HFF-Myc (cell line): ENCODE measurements around the gene STAB2.

Experiments
- DNase-seq: peaks from one replicate; pipeline ENCODE4 v3.0.0-alpha.2; 2011; ENCODE audit warnings: low read depth; ENCODE audit errors: extremely low read depth
- H3K4me3 ChIP-seq: replicated peaks from 2 replicates; pipeline ENCODE4 v1.5.1; 2011; ENCODE audit warnings: low read depth, mild to moderate bottlenecking, control low read depth, low read length
- TF ChIP-seq, protein P1 (sequence below): IDR thresholded peaks from 2 replicates; pipeline ENCODE4 v1.5.1; 2012; ENCODE audit warnings: mild to moderate bottlenecking, low read depth, low read length, control low read depth; ENCODE audit errors: missing control alignments

Gene STAB2

DNA sequence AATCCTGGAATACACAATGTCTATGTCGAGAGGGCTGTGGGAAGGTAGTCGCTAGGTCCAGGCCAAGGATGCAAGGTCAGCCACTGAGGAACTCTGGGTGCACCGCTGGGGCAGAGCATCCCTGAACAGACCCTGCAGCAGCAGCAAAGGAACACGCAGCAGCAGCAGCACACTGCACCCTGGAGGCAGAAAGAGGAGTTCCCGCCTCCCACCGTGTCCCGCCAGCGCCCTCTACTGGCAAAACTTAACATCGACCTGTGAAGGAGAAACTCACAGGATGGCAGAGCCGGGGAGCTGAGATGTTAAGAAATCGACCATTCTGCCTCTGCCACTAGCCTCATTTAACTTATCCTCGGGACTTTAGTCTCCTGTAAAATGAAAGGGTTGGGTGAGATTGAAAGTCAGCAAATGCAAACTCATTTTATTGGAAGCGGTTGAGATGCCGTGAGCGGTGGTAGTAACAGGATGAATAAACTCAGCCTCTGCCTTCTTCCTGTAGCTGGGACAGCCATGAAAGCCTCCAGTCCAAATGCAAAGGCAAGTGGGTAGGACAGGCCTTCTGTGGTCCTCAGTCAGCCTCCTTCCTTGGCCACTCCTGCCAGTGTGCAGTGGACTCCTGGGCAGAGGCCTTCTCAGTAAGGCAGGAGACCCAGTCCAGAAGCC lies 45.6 kb downstream of the STAB2 start:
- peak; percentile 32 for DNase-seq
- no peak overlapping the region for H3K4me3 ChIP-seq
- TF ChIP-seq, protein P1, sequence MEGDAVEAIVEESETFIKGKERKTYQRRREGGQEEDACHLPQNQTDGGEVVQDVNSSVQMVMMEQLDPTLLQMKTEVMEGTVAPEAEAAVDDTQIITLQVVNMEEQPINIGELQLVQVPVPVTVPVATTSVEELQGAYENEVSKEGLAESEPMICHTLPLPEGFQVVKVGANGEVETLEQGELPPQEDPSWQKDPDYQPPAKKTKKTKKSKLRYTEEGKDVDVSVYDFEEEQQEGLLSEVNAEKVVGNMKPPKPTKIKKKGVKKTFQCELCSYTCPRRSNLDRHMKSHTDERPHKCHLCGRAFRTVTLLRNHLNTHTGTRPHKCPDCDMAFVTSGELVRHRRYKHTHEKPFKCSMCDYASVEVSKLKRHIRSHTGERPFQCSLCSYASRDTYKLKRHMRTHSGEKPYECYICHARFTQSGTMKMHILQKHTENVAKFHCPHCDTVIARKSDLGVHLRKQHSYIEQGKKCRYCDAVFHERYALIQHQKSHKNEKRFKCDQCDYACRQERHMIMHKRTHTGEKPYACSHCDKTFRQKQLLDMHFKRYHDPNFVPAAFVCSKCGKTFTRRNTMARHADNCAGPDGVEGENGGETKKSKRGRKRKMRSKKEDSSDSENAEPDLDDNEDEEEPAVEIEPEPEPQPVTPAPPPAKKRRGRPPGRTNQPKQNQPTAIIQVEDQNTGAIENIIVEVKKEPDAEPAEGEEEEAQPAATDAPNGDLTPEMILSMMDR: peak; percentile 99

DNA sequence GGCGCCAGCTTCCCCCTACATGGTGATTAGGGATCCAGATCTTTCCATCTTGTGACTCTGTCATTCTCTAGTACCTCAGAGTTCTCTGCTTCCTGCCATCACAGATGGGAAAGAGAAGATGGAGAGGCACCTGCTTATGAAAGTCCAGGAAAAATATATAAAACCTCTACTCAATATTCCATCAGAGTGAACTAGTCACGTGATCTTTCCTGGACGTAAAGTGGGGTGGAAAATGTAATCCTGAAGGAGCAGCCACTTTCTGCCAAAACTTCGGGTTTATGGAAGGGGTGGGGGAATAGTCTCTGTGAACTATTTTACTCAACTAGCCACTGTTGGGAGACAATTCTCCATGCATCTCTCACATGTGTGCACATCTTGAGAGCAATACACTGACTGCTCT lies 47.7 kb downstream of the STAB2 start:
- TF ChIP-seq, protein P1: no peak
- no peak overlapping the region for H3K4me3 ChIP-seq
- no peak for DNase-seq

DNA sequence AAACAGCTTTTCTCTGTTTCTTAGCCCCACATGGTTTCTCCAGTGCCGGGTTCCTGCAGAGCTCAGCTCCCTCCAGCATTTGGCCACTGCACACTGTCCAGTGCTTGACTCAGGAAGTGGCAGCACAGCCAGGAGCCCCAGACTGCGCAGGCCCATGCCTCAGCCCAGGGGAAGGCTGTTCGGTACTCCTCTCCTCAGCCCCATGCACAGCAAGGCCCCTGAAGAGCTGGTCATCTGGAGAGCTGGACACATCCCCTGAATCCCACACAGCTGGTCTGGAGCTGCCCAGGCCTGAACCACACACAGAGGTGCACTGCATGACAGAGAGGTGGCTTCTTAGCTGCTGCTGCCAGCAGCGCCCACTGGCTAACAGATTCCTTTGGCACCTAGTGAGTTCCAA lies 48.3 kb downstream of the STAB2 start:
- H3K4me3 ChIP-seq: no peak overlapping the region
- TF ChIP-seq, protein P1: no peak
- no peak for DNase-seq

DNA sequence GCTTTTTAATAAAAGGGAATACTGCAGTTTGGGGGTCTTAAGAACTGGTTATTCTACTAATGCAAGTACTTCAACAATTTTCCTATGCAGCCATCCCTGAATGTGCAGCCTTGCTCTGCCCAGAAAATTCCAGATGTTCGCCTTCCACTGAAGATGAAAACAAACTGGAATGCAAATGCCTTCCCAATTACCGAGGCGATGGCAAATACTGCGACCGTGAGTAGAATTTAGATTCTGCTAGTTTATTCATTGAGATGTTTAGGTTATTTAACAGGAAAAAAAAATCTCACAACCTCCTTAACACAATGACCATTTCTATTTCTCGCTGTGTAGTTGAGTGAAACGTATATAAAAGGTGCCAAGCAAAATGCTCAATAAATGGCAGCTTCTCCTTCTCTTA lies 49.9 kb downstream of the STAB2 start:
- DNase-seq: no peak
- H3K4me3 ChIP-seq: no peak overlapping the region
- TF ChIP-seq, protein P1: no peak

DNA sequence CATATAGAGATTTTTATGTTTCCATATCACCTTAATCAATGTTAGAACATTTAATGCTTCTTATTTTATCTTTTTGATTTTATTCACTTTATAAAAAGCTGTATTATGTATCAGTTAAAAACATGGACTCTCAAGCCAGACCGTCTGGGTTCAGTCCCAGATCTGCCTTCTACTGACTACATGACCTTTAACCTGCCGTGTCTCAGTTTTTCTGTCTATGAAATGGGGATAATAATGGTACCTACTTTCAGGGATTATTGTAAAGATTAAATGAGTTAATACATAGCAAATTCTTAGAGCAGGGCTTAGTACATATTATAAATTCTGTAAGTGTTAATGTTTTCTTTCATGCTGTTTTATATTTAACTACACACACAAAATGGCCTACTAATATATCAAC lies 50.4 kb downstream of the STAB2 start:
- TF ChIP-seq, protein P1: no peak
- DNase-seq: no peak
- no peak overlapping the region for H3K4me3 ChIP-seq

DNA sequence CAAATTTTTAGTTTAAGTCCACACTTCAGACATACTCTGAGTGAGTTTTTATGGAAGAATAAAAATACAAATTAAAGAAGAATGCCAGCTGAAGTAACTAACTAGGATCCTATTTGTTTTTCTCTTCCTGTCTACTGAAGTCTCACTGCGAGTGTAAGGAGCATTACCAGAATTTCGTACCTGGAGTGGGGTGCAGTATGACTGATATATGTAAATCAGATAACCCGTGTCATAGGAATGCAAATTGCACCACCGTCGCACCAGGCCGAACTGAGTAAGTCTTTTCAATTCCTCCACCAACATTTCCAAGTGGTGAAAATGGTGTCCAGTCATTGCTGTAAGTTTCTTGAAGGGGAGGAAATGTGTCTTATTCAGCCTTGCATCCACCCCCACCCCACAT lies 52.9 kb downstream of the STAB2 start:
- DNase-seq: no peak
- TF ChIP-seq, protein P1: no peak
- no peak overlapping the region for H3K4me3 ChIP-seq

DNA sequence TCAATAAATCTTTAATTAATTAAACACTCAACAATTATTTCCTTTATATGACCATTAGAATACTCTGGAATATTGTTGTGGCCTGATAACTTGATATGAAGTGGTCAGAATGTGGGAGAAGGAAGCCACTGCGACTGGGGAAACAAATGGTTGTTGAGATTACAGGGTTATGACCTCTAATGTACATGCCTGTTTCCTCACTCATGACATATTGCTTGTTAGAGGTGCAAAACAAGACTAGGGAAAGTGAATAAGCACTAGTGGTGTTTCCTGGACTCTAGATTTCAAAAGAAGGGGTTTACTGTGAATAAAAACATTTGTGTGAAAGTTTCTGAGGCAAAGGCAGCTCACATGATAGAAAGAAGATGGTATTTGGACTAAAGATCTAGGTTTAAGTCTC lies 53.3 kb downstream of the STAB2 start:
- no peak for DNase-seq
- no peak overlapping the region for H3K4me3 ChIP-seq
- TF ChIP-seq, protein P1: no peak
